Dermis blood vessel endothelial cell (primary cell): ENCODE results near the gene LRCH4. TPM values are rescaled to one million over a fixed set of nuclear protein-coding genes. Genes with fewer than 3 reads are reported as not detected.

Experiments
- DNase-seq: peaks from one replicate; pipeline ENCODE4 v3.0.0; 2010
- total RNA-seq: library from RNA; depleted of rRNA; stranded (reverse); fragments of >200 nt; gene quantifications from 2 replicates; pipeline ENCODE4 v1.2.3, GENCODE V29; 2014

LRCH4 gene
- total RNA-seq, 1 donor from 2014 or later: 20.3 TPM

DNA sequence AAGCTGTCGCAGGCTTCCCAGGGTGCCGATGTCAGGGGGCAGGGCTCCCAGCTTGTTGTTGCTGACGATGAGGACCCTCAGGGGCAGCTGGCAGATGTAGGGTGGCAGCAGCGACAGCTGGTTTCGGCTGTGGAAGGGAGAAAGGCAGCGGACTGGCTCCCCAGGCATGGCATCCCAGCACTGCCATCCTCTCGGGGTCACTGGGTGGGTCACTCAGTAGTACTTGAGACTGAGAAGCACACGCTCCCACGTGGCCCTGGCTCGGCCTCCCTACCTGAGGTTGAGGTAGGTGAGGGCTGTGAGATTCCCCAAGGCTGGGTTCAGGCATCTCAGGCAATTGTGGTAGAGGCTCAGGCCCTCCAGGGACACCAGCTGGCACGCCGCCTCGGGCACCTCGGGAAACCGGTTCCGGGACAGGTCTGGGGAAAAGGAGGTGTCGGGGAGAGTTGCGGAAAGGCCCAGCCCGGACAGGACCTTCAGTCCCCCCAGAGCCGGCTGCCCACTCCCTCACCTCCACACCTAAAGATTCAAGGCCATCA, 3.8 kb downstream of the LRCH4 start:
- no peak for DNase-seq

DNA sequence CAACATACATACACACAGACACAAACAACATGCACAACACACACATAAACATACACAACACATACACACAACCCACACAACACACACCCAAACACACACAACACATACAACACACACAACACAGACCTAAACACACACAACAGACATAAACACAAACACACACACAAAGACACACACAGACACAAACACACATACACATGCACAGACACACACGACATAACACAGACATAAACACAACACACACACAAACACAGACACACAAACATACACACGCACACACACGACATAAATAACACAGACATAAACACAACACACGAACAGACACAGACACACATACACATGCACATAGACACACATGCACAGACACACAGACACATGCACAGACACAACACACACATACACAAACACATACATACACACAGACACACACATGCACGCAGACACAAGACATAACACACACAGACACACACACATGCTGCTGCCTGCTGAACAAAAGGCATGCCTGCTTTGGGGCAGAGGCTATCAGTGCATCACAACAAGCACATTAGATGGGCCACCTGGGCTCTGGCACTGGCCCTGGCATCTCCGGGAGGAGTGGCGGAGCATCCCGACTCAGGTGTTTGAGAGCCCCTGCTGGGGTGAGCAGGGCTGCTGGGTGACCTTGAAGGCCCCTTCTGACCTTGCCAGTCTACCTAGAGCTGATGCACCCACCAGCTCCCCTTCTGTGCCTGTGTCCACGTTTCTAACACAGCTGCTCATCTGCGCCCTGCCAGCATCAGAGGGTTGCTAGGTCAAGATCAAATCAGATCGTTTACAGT, 5.3 kb downstream of the LRCH4 start:
- no peak for DNase-seq

DNA sequence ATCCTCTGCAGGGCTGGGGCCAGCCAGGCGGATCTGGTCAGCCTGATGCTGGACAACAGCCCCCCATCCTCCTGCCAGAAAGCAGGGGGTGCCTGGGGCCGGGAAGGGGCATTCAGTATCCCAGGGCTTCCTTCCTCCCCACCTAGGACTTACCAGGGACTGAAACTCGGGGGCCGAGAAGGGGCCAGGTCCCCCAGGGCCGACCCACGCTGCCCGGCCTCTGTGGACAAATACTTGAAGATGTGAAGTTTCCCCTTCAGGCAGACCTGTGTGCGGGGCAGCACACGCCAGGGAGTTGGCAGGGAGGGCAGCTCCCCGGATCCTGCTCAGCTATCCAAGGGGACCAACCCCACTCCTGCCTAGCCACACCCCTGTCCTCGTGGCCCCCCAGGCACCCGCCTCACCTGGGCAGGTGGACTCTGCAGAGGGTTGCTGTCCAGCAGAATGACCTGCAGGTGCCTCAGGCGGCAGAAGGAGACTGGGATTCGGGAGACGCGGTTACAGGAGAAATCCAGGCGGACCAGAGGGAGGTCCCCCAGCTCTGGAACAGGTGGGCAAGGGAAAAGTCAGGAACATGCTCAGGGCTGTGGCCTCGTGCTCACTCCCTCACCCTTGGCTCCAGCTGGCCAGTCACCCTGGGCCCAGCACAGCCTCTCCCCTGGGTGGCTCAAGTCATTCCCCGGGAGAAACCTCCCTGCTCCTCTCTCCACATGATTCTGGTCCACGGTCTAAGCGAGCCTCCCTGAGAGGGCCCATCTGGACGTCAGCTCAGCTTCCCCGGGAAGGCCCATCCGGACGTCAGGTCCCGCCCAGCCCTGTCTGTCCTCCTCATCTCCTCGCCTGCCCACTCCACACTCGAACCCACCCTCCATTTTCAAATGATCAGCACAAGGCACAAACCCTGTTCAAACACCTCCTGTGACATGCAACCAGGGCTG, 7.4 kb downstream of the LRCH4 start:
- DNase-seq: no peak

DNA sequence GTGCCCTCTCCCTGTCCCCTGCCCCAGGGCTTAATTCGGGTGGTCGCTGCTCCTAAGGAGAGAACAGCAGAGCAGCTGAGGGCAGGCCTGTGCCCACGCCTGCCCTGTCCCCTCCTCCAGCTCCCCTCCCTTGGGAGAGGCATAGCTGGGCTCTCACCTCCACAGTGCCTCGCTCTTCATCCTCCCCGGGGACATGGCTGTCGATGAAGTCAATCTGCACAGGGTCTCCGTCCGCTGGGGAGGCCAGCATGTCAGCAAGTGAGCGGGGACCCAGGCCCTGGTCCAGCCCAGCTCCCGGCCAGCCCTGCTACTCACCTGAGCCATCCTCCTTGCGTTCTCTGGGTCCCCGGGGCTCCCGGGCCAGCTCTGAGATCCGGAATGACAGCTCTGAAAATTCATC, 8.4 kb downstream of the LRCH4 start:
- DNase-seq: no peak

DNA sequence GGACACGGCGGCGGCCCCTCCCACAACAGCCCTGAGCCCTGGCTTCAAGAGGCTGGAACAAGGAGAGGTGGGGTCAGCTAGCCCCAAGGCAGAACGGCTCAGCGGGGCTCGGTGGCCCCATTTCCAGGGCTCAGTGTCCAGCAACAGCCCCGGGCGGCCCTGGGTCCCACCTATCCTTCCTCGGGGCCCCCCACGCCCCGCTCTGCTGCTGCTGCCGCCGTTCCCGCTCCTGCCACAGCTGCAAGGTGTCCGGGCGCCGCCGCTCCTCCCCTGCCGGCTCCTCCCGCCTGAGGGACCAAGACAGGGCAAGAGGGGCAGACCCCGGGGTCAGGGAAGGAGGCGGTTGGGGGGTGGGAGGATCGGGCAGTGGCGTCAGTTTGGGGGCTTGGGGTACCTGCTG, 8.8 kb downstream of the LRCH4 start:
- DNase-seq: no peak

DNA sequence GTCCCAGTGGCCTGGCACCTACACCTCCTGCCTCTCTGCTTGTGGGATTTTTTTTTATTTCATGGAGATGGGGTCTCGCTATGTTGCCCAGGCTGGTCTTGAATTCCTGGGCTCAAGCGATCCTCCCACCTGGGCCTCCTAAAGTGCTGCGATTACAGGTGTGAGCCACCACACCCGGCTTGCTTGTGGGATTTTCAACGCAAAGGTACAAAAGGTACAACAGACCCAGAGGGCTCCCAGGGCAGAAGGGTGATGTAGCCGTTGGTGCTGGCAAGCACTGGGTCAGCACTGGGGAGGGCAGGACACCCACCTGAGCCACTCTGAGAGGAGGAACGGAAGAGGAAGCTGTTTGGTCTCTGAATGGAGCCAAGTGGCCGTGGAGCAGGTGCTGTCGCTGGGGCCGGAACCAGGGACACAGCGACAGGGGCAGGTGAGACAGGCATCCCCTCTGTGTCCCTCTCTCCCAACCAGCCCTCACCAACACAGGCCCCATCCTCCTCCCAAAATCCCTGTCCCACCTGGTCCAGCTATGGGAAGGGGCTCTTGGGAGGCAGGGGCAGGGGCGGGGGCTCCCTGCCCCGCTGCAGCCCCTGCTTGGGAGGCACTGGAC, 9.4 kb downstream of the LRCH4 start:
- no peak for DNase-seq

DNA sequence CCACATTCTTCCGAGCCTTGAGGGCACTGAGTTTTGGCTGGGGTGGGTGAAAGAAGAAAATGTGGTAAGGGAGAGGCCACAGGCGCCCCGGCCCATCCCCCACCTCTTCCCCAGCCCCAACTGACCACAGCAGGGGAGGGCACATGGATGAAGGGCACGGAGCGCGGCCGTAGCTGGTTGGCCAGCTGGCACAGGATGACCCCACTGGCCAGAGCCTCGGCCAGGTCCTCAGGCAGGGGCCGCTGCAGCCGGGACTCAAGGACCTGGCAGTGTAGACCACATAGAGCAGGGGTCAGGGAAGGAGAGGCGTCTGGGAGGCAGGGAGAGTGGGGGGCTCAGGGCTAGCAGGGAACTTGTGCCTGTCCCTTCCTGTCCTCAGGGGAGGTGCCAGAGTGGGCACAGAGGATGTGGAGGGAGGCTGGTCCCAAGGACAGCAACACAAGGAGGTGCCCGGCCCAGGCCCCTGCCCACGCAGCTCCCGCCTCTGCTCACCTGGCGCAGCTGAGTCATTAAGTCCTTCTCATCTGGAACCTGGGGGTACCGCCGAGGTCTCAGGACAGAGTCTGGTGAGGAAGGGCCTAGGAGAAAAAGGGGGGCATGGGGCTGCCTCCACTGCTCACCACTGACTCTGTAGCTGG, 10.1 kb downstream of the LRCH4 start:
- DNase-seq: no peak

DNA sequence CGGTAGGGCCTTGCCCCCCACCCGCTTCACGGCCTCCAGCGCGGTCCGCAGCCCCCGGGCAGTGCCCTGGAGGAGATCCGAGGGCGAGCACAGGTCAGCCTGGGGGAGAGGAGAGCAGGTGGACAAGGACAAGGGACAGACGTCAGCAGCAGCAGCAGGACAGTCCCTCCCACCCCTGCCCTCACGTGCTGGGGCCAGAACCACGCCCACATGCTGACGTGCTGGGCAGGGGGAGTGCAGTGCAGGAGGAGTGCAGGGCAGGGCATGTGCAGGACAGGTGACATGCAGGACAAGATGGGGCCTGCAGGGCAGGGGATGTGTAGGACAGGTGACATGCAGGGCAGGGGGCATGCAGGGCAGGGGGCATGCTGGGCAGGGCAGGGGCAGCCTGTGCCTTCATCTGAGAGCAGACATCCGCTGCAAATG, 10.7 kb downstream of the LRCH4 start:
- no peak for DNase-seq

DNA sequence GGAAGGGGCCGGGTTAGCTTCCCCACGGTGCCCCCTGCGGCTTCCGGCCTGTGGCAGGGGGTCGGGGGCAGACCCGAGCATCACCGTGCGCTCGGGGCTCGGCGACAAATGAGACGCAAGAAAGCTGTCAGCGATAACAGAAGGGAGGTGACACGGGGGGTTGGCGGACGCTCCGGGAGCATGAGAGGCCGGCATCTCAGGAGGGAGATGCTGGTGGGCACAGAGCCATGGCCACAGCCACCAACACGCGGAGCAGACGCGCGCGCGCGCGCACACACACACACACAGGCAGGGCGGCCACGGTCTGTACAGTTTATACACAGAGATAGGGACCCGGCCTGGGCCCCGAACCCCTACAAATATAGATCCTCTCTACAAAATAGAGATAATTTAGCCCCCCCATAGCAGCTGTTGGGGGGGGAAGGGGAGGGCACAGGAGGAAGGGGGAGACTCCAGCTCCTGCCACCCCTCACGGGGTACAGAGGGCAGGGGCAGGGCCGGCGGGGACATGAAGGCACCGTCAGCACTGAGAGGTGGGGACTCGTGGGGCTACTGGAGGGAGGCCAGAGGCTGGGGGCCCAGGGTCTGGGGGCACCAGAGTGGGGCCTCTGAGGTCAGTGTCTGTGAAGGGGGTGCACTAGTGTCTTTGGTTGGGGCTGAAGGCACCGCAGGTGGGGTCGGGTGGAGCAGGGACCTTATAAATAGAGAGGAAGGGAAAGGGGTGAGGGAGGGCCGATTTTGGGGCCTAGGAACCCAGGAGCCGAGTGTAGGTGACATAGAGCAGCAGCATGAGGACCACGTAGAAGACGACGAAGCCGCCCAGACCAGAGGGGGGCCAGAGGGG, 11.3 kb downstream of the LRCH4 start:
- DNase-seq: no peak

DNA sequence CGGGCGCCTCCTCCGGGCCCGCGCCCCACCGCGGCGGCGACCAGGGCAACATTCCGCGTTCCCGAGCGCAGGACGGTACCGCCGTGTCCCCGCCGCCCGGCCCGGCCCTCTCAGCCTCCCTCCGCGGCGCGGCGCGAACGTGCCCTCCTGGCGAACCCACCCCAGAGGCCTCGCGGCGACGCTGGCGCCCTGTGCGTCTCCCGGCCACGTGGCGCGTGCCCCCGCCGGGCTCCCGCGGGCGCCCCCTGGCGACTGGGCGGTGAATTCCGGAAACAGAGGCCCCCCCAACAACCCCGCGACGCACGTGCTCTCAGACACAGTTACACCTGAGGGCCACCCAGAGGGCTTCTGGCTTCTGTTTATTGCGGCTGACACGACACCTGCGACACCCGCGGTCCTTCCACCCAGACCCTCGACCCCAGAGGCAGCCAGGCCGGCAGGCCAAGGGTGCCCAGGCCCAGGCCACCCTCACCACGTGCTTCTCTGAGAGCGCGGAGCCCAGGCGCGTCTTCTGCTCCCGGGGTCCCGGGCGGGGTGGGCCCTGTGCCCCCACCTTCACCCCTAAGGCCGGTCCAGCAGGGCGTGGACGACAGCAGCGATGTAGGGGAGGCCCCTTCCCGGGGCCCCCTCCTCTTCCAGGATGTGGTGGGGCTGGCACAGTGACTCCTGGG, 12.1 kb downstream of the LRCH4 start, which contains the start of gene SAP25:
Gene SAP25 (minus strand): TSS at position 210 of the 671 bp plus-strand sequence. CDS start 158 bp downstream, at position 52.
- DNase-seq: no peak

DNA sequence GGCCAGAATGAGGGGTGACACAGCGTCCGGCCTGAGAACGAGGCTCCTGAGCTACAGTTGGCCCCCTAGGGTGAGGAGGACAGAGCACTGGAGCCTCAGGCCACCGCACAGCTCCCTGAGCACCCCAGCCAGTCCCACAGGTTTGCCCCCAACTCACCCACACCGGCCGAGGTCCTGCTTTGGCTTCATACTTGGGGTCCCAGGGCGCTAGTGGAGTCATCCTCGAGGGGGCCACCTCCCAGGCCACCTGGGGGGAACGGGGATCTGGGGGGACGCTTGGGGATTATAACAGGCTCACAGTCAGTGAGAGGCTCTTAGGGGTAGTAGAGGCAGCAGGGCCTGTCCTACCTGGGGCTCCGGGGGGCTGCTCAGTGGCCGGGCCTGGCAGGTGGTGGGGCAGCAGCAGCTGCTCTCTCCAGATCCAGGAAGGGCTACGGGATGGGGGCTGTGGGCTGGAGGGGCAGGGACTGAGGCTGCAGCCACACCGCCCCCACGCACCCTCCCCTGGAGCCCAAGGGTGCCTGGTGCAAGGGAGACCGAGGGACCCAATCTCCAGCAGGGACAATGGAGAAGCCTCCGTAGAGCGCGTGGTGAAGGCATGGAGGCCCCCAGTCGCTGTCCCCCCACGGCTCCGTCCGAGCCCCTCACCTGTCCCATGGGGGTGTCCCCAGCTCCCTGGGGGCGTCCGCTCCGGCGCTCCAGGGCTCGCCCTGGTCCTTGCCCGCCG, 12.8 kb downstream of the LRCH4 start:
- no peak for DNase-seq

DNA sequence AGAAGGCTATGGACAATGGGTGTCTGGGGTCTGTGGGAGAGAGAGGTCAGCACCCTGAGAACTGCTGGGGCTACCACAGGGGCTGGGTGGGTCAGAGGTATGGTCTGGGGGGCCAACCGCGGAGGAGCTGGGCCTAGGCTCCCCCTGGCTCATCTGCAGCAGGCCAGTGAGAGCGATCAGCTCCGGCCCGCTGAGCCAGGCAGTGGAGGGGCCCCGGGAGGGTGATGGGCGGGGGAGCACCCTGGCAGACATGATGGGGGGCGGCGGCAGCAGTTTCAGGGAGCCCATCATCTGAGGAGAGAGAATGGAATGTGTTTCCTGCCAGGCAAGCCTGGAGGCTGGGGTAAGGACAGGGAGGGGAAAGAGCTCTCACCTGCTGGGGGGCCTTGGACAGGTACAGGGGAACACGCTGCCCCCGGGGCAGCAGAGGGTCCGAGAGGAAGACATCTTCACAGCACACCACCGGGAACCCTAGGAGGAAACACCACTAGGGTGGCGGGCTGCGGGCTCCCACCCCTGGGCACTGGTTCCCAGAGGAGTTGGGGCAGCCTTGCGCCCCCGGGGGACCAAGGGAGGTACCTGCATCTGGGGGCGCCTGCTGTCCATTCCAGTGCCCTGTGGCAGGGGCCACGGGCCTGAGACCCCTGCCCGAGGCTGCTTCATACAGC, 13.5 kb downstream of the LRCH4 start:
- no peak for DNase-seq

DNA sequence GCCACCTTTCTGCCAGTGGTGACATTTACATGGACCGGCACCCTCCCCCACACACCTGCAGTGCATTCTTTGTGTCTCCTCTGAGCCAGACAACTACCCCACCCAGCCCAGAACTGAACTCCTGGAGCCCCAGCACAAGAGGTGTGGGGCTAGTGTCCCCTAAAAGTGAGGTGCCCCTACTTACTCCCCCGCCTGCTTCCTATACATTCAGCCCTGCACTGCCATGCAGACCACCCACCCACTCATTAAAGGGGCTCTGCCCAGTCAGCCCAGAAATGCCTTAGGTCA, 14.2 kb downstream of the LRCH4 start:
- DNase-seq: no peak

DNA sequence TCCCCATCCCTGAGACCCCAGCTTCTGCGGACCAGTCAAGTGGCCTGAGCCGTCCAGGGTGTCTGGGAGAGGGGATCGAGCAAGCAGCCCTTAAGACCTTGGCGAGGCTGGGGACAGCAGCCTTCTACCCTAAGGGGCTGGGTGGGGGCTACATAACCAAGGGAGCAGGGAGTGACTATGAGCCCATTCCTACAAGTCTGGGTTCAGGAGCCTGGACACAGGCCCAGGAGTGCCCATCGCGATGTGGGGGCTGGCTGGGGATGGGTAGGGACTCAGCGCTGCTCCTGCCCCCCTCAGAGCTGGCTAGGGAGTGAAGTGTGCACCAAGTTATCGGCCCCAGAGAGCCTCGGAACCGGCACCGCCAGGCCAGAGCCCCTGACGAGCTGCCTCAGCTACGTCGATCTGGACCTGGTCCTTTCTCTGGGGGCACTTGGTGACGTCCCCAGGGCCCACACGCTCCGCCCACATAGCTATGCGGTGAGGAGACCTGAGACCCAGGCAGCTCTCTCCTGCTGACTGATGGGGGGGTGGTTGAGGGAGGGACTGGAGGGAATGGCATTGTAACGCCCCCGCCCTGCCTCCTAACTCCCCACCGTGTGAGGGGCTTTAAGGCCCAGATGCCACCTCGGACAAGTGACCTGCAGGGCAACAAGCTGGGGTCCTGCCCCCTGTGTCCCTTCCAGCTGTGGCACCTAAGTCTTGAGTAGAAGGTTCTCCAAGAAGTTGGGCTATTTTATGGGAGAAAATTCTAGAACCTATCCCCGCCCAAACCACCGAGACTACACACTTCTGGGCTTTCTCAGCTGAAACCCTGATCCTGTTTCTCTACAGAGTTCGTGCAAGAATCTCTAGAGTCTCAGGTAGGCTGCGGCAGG, 14.7 kb downstream of the LRCH4 start:
- no peak for DNase-seq

DNA sequence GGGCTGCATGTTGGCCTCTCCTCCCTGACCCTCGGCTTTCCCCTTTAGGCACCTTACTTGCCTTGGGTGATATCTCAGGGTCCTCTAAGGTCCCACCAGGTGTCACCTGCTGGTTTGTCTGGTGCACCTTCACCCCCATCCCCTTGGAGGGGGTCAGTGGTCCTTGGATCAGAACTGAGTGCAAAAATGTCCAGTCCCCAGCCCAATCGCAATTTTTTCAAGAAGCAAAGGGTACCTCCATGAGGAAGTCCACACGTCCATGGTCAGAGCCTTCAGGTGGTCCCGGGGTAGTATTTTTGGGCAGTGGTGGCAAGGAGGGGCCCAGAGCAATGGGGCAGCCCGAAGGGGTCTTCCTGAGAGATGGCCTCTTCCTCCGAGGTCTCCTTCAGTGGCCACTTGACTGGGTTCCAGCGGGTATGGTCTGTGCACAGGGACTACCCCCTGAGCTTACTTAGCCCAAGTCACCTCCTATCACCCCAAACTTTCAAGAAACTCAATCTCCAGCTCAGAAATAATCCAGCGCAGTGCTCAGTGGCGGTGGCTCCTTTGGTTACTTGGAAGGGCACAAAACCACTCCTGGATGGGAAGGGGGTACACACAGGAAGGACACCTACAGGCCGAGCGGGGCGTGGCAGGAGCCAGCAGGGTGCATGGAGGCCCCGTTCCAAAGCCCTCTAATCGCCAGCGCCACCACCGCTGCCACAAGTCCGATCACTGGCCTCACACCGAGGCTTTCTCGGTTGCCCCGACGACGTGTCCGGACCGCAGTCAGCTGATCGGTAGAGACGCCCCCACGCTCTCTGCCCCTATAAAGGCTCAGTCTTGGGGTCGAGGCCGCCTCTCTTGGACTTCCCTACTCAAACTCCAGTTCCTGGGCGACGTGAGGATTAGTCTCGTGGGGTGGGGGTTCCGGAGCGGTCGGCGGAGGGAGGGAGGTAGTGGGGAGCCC, 16.8 kb downstream of the LRCH4 start:
- peak; percentile 77 for DNase-seq

DNA sequence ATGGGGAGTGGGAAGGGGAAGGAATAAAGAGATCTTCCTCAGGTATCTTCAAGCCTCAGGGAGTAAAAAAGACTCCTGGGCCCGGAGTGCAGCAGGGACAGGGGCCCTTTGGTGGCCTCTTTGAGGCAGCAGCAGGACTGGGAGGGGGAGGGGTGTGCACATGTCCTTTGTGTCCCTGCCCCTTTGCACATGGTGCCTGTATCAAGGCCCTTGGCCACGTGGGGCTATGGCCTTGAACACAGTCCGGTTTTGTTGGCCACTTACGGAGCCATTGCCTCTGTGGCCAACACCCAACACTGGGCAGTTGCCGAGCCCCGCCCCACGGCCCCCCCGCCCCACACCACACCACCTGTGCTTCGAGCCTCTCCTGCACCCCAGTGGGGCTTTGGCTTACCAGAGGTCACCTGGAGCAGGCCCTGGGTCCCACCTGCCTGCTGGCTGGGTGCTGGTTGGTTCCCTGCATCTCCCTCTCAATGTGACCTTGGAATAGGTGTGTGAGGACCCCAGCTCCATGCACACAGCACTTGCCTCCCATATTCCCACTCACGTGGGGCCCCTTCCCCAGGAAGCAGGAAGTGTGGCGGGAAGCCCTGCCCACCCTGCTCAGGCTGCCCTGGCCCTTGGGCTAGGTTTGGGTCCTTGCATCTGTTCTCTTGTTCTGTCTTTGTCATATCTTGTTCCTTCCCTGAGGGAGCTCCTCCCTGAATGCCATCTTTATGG, 17.6 kb downstream of the LRCH4 start:
- DNase-seq: no peak

DNA sequence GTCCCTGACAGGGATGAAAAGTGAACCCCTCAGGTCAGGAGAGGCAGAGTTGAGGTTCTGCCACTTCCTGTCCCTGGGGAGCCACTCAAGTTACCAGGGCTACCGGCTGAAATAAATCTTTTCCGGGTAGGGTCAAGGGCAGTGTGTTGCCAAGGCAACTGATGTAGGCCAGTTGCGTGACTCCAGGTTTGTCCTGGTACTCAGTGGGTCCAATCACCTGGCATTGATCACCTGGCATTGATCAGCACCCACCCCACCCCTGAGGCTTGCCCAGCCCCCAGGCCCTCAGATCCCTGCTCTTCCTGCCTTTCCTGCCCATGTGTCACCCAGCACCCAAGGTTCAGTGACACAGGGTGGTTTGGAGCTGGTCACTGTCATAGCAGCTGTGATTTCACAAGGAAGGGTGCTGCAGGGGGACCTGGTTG, 18.2 kb downstream of the LRCH4 start:
- no peak for DNase-seq
